ENCODE measurements around the gene RSPH6A.
A peak's percentile ranks its signal among the peaks of the same experiment; 100 is the strongest.

The RSPH6A gene

DNA sequence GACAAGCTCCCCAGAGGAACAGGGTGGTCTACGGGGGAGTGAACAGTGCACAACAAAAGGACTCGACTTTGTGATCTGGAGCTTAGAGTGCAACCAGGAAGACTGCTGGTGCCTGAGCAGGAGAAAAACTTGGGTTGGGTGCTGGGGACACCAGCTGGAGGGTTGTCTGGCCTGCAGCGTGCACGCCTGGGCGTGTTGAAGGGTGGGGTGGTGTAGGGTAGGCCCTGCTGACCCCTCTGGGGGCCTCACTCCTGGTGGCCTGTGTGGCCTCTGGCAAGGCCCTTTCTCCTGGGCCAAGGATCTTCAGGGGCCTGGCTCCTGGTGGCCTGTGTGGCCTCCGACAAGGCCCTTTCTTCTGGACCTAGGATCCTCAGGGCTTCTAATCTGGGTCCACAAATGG is 4.7 kb upstream of the RSPH6A start:
- no peak for TF ChIP-seq EZH2phosphoT487 (IDR thresholded peaks at IDR 0.05; ENCODE audit: borderline replicate concordance)
- TF ChIP-seq, protein P1, sequence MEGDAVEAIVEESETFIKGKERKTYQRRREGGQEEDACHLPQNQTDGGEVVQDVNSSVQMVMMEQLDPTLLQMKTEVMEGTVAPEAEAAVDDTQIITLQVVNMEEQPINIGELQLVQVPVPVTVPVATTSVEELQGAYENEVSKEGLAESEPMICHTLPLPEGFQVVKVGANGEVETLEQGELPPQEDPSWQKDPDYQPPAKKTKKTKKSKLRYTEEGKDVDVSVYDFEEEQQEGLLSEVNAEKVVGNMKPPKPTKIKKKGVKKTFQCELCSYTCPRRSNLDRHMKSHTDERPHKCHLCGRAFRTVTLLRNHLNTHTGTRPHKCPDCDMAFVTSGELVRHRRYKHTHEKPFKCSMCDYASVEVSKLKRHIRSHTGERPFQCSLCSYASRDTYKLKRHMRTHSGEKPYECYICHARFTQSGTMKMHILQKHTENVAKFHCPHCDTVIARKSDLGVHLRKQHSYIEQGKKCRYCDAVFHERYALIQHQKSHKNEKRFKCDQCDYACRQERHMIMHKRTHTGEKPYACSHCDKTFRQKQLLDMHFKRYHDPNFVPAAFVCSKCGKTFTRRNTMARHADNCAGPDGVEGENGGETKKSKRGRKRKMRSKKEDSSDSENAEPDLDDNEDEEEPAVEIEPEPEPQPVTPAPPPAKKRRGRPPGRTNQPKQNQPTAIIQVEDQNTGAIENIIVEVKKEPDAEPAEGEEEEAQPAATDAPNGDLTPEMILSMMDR (conservative IDR thresholded peaks at IDR 0.05; ENCODE audit: low read length) = no peak
- H3K4me3 ChIP-seq (ENCODE audit: low read length, poor library complexity, severe bottlenecking) = no peak overlapping the region
- H3K9ac ChIP-seq (ENCODE audit: low read depth, low read length, poor library complexity, severe bottlenecking) = no peak overlapping the region
- H4K20me1 ChIP-seq (ENCODE audit: insufficient read depth, low read length, poor library complexity, severe bottlenecking) = peaks cover 2% of the 10 kb centered on the region
- H3K79me2 ChIP-seq (ENCODE audit: insufficient read depth, low read length) = no peaks in the 10 kb centered on the region
- no peak overlapping the region for H2AFZ ChIP-seq (ENCODE audit: low read length)
- no peaks in the 10 kb centered on the region for H3K9me2 ChIP-seq (replicated peaks; ENCODE audit: low read depth, low read length)
- no peaks in the 10 kb centered on the region for H3K4me1 ChIP-seq (ENCODE audit: insufficient read depth, low read length, poor library complexity, severe bottlenecking)
- no peak overlapping the region for H3K4me2 ChIP-seq (ENCODE audit: low read depth, low read length, poor library complexity, severe bottlenecking)
- H3K36me3 ChIP-seq (ENCODE audit: insufficient read depth, low read length) = peaks cover 25% of the 10 kb centered on the region; the same call in 1 of the 2 replicates
- H3F3A ChIP-seq (ENCODE audit: low read depth) = no peaks in the 10 kb centered on the region
- H3K9me3 ChIP-seq (ENCODE audit: insufficient read depth, low read depth, low read length) = no peaks in the 10 kb centered on the region
- no peaks in the 10 kb centered on the region for H3K27me3 ChIP-seq (ENCODE audit: insufficient read depth, low read length, poor library complexity, severe bottlenecking)

DNA sequence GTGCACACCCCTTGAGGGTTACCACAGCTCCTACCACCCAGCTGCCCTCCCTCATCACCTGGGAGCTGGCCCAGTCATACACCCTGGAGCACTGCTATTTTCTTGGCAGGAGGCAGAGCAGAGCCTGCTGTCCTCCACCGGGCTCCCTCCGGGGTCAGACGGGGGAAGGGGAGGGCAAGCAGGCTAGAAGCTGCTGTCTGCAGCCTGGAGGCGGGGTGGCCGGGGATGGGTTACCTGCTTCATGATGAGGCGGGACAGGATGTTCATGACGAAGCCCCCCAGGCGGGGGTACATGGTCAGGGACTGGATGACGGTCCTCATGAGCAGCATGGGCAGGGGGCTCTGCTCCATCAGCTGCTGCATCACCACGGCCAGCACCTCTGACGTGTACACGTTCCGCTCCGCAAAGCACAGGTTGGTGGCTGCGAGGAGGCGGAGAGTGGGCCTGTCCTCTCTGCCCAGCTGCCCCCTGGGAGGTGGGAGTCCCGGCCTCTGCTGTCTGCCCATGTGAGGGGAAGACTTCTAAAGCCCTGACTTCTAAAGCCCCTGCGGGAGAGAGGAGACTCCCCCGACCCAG is 2.7 kb upstream of the RSPH6A start:
- Histone ChIP-seq H3K79me2 (ENCODE audit: insufficient read depth, low read length) (no peaks in the 10 kb centered on the region), H3K9me3 (ENCODE audit: insufficient read depth, low read depth, low read length) (no peaks in the 10 kb centered on the region), H3K27me3 (ENCODE audit: insufficient read depth, low read length, poor library complexity, severe bottlenecking) (no peaks in the 10 kb centered on the region), H3K4me1 (ENCODE audit: insufficient read depth, low read length, poor library complexity, severe bottlenecking) (no peaks in the 10 kb centered on the region), H3K4me3 (ENCODE audit: low read length, poor library complexity, severe bottlenecking) (no peak overlapping the region), H4K20me1 (ENCODE audit: insufficient read depth, low read length, poor library complexity, severe bottlenecking) (peaks cover 2% of the 10 kb centered on the region), H2AFZ (ENCODE audit: low read length) (no peak overlapping the region), H3K9ac (ENCODE audit: low read depth, low read length, poor library complexity, severe bottlenecking) (peak overlapping the region; percentile 7), H3F3A (ENCODE audit: low read depth) (no peaks in the 10 kb centered on the region), H3K4me2 (ENCODE audit: low read depth, low read length, poor library complexity, severe bottlenecking) (no peak overlapping the region), H3K9me2 (replicated peaks; ENCODE audit: low read depth, low read length) (no peaks in the 10 kb centered on the region), H3K36me3 (ENCODE audit: insufficient read depth, low read length) (peaks cover 12% of the 10 kb centered on the region; the same call in 1 of the 2 replicates)
- no peak for TF ChIP-seq EZH2phosphoT487 (IDR thresholded peaks at IDR 0.05; ENCODE audit: borderline replicate concordance)
- TF ChIP-seq, protein P1 (conservative IDR thresholded peaks at IDR 0.05; ENCODE audit: low read length) = no peak

DNA sequence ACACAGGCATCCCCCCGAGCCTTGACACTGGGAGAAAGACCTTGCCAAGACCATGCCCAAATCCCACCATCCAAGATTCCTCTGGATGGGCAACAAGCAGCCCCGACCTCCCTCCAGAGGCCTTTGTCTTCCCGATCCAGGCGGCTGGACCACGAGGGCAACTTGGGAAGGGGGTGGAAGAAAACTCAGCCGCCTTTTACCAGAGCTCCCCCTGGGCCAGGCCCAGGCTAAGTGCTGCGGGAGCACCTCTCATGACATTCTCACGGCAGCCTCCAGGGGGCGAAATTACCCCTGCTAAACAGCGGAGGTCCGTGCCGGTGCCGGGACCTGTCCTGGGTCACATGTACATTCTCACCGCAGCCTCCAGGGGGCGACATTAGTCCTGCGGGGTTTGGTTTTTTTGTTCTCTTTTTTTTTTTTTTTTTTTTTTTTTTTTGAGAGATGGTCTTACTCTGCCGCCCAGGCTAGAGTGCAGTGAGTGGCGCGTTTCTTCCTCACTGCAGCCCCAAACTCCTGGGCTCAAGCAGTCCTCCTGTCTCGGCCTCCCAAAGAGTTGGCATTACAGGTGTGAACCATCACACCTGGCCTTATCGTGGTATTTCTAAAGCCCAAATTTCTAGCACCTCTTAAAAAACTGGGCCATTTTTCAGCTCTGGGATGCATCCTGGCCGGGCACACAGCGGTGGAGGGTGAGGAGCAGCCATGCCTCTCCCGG is 2.1 kb upstream of the RSPH6A start:
- TF ChIP-seq, protein P1 (conservative IDR thresholded peaks at IDR 0.05; ENCODE audit: low read length) = peak; percentile 95
- no peak for TF ChIP-seq EZH2phosphoT487 (IDR thresholded peaks at IDR 0.05; ENCODE audit: borderline replicate concordance)
- no peaks in the 10 kb centered on the region for H3K9me3 ChIP-seq (ENCODE audit: insufficient read depth, low read depth, low read length)
- H3K4me1 ChIP-seq (ENCODE audit: insufficient read depth, low read length, poor library complexity, severe bottlenecking) = no peaks in the 10 kb centered on the region
- no peak overlapping the region for H3K4me2 ChIP-seq (ENCODE audit: low read depth, low read length, poor library complexity, severe bottlenecking)
- H3K79me2 ChIP-seq (ENCODE audit: insufficient read depth, low read length) = no peaks in the 10 kb centered on the region
- peak overlapping the region; percentile 7 for H3K9ac ChIP-seq (ENCODE audit: low read depth, low read length, poor library complexity, severe bottlenecking)
- peaks cover 7% of the 10 kb centered on the region; the same call in 1 of the 2 replicates for H3K36me3 ChIP-seq (ENCODE audit: insufficient read depth, low read length)
- no peaks in the 10 kb centered on the region for H3K9me2 ChIP-seq (replicated peaks; ENCODE audit: low read depth, low read length)
- H3K4me3 ChIP-seq (ENCODE audit: low read length, poor library complexity, severe bottlenecking) = no peak overlapping the region
- H3F3A ChIP-seq (ENCODE audit: low read depth) = no peaks in the 10 kb centered on the region
- H4K20me1 ChIP-seq (ENCODE audit: insufficient read depth, low read length, poor library complexity, severe bottlenecking) = peaks cover 2% of the 10 kb centered on the region
- no peaks in the 10 kb centered on the region for H3K27me3 ChIP-seq (ENCODE audit: insufficient read depth, low read length, poor library complexity, severe bottlenecking)
- H2AFZ ChIP-seq (ENCODE audit: low read length) = no peak overlapping the region

All from Loucy (cell line).